OCI-LY7 (cell line): Measurements from ENCODE around the gene CLDN19. TPM values are rescaled to one million over a fixed set of nuclear protein-coding genes. Genes with fewer than 3 reads are reported as not detected.

Source experiments
- Bru-seq: library from RNA; stranded (reverse); fragments of 400-500 nt; gene quantifications from one replicate; lab custom pipeline; 2021; lab: Mats Ljungman, UMichigan
- BruChase-seq, 2 experiments: library from RNA; stranded (reverse); fragments of 400-500 nt; gene quantifications; one replicate each; lab custom pipeline; 2021; lab: Mats Ljungman, UMichigan
- BruUV-seq: library from RNA; stranded (reverse); fragments of 400-500 nt; replicated peaks from 2 replicates; lab custom pipeline; 2021; lab: Mats Ljungman, UMichigan
- CTCF ChIA-PET: fragments of 300-600 bp; sonication (Branson Sonifier 250); formaldehyde crosslinking; loops from one replicate; lab custom pipeline; 2022; ENCODE audit warnings: antibody characterized with exemption; ENCODE audit not compliant: unreplicated experiment; lab: Charles Lee
- POLR2A ChIA-PET: fragments of 300-600 bp; sonication (Branson Sonifier 250); formaldehyde crosslinking; loops from one replicate; lab custom pipeline; 2022; ENCODE audit warnings: antibody characterized with exemption; lab: Charles Lee
- DNase-seq: peaks from one replicate; pipeline ENCODE4 v3.0.0-alpha.2; 2015; ENCODE audit warnings: low spot score
- H2AFZ ChIP-seq: fragments of 200-600 bp; sonication (generic), shearing (Covaris generic); 2 replicates; pipeline ENCODE4 v1.6.1; 2014; ENCODE audit warnings: mild to moderate bottlenecking, antibody characterized with exemption, low read length, moderate library complexity
- H3K27ac ChIP-seq: fragments of 200-600 bp; sonication (generic); 2 replicates; pipeline ENCODE4 v1.5.1; 2014; ENCODE audit warnings: mixed run types, low read depth, mild to moderate bottlenecking, moderate library complexity, low read length, inconsistent platforms; ENCODE audit not compliant: poor library complexity, severe bottlenecking
- H3K36me3 ChIP-seq: fragments of 200-600 bp; sonication (generic); 2 replicates; pipeline ENCODE4 v1.6.1; 2014; ENCODE audit warnings: mild to moderate bottlenecking, antibody characterized with exemption, low read length, moderate library complexity, mixed read lengths; ENCODE audit not compliant: insufficient read depth
- H3K4me1 ChIP-seq: fragments of 200-600 bp; sonication (generic); 2 replicates; pipeline ENCODE4 v1.5.1; 2014; ENCODE audit warnings: mild to moderate bottlenecking, low read length; ENCODE audit not compliant: insufficient read depth, poor library complexity, severe bottlenecking
- H3K4me2 ChIP-seq: fragments of 200-600 bp; sonication (generic); 2 replicates; pipeline ENCODE4 v1.6.1; 2014; ENCODE audit warnings: mild to moderate bottlenecking, low read length
- H3K4me3 ChIP-seq: fragments of 200-600 bp; sonication (generic); 2 replicates; pipeline ENCODE4 v1.5.1; 2014; ENCODE audit warnings: mild to moderate bottlenecking, low read depth, low read length; ENCODE audit not compliant: poor library complexity, severe bottlenecking
- H3K79me2 ChIP-seq: fragments of 200-600 bp; sonication (generic); 2 replicates; pipeline ENCODE4 v1.6.1; 2016; ENCODE audit warnings: low read depth, mild to moderate bottlenecking, low read length, moderate library complexity, mixed read lengths; ENCODE audit not compliant: insufficient read depth
- H3K9me2 ChIP-seq: fragments of 200-600 bp; sonication (generic); 2 replicates; pipeline ENCODE4 v1.6.1; 2016; ENCODE audit warnings: mild to moderate bottlenecking, low read length, mixed read lengths; ENCODE audit not compliant: insufficient read depth
- H3K9me3 ChIP-seq: fragments of 200-600 bp; sonication (generic); 2 replicates; pipeline ENCODE4 v1.6.1; 2014; ENCODE audit warnings: mild to moderate bottlenecking, mixed run types, low read length, mixed read lengths
- H4K20me1 ChIP-seq: fragments of 200-600 bp; sonication (generic); 2 replicates; pipeline ENCODE4 v1.6.1; 2014; ENCODE audit warnings: mild to moderate bottlenecking, antibody characterized with exemption, low read length, moderate library complexity, mixed read lengths; ENCODE audit not compliant: insufficient read depth
- CTCF ChIP-seq: fragments of 200-600 bp; sonication (generic); conservative IDR thresholded peaks from 2 replicates; pipeline ENCODE4 v1.5.1; 2014; ENCODE audit warnings: mild to moderate bottlenecking, antibody characterized with exemption, low read length, moderate library complexity, mixed read lengths
- EZH2phosphoT487 ChIP-seq: fragments of 200-600 bp; sonication (generic); IDR thresholded peaks from 2 replicates; pipeline ENCODE4 v1.6.1; 2018; ENCODE audit warnings: low read depth, borderline replicate concordance, mild to moderate bottlenecking, mixed run types, antibody characterized with exemption, low read length, moderate library complexity, mixed read lengths
- intact Hi-C: fragments of 100-400 bp; cut with micrococcal nuclease; formaldehyde crosslinking; loops from one replicate; pipeline ENCODE4 v1.10.0; 2022; ENCODE audit not compliant: unreplicated experiment
- long read RNA-seq: library from polyadenylated mRNA; stranded (forward); transcript quantifications from one replicate; pipeline ENCODE4 v2.0.0, GENCODE V29; 2022
- total RNA-seq, 2 experiments: library from RNA; depleted of rRNA in 1 of 2; stranded (reverse); fragments of >200 nt in 1 of 2; shearing (Covaris generic) in 1 of 2; gene quantifications; 2 replicates each; pipeline ENCODE4 v1.2.3, GENCODE V29; 2014 to 2022

CLDN19 gene
- total RNA-seq (2014; rRNA removed; shearing (Covaris generic)) = not detected in 2 replicates
- not detected in 2 replicates for total RNA-seq (2022)
- Bru-seq, nascent RNA = not detected
- BruChase-seq, experiment 1, labeled RNA remaining after a 6-hour chase = not detected
- BruChase-seq, experiment 2, labeled RNA remaining after a 2-hour chase = not detected
- long read RNA-seq = 0 reads

GRCh38 chr1:42739753-42740700, at the start of gene CLDN19:
CLDN19 (minus strand) TSS chr1:42740236; CDS start chr1:42740063, 173 bp downstream.
- Histone ChIP-seq H3K9me2 (no peaks in the 10 kb centered on the region), H3K27ac (no peak within 1 kb of the TSS), H3K4me3 (no peak within 1 kb of the TSS), H3K4me1 (peaks cover 11% of the 10 kb centered on the region), H3K4me2 (no peak within 1 kb of the TSS), H3K79me2 (no peaks in the 10 kb centered on the region), H4K20me1 (no peaks in the 10 kb centered on the region), H3K9me3 (no peaks in the 10 kb centered on the region), H2AFZ (no peak within 1 kb of the TSS), H3K36me3 (no peaks in the 10 kb centered on the region)
- CTCF ChIA-PET = no interaction called here
- POLR2A ChIA-PET = no interaction called here
- no TSS peak for BruUV-seq
- DNase-seq = no peak
- intact Hi-C loops = no loop called here
- TF ChIP-seq EZH2phosphoT487 = no peak
- no peak for TF ChIP-seq CTCF

GRCh38 chr1:42788021-42788420, 48.0 kb upstream of the CLDN19 start:
- POLR2A ChIA-PET = no interaction called here

More at GRCh38 chr1:42788021-42788420, 48.0 kb upstream of the CLDN19 start:
- no peaks in the 10 kb centered on the region for H3K9me2 ChIP-seq
- intact Hi-C loops = no loop called here
- H3K9me3 ChIP-seq = no peaks in the 10 kb centered on the region
- H3K4me3 ChIP-seq = no peak overlapping the region
- H3K79me2 ChIP-seq = no peaks in the 10 kb centered on the region
- no peak overlapping the region for H2AFZ ChIP-seq
- H4K20me1 ChIP-seq = no peaks in the 10 kb centered on the region; the same call in 1 of the 2 replicates
- no peaks in the 10 kb centered on the region for H3K4me1 ChIP-seq
- CTCF ChIA-PET = no interaction called here
- no peak overlapping the region for H3K4me2 ChIP-seq
- no peak overlapping the region for H3K27ac ChIP-seq
- H3K36me3 ChIP-seq = peaks cover 10% of the 10 kb centered on the region; the same call in 1 of the 2 replicates
- DNase-seq = no peak
- BruUV-seq = no TSS peak
- TF ChIP-seq EZH2phosphoT487 (no peak), CTCF (no peak)
